Stimulated activated CD4-positive, alpha-beta T cell treated with anti-CD3 and anti-CD28 coated beads, Interleukin-4, amount 100 ng/mL, for 24 hours (primary cell): ENCODE data around the gene HEPHL1.
"Not testable (repeated sequence)": the region's sequence is repeated elsewhere in the genome, so short reads cannot be mapped to it uniquely, and the experiment has no call there.

ENCODE experiments used
- DNase-seq: peaks from one replicate; pipeline ENCODE4 v3.0.0-alpha.2; 2020

The HEPHL1 gene

DNA sequence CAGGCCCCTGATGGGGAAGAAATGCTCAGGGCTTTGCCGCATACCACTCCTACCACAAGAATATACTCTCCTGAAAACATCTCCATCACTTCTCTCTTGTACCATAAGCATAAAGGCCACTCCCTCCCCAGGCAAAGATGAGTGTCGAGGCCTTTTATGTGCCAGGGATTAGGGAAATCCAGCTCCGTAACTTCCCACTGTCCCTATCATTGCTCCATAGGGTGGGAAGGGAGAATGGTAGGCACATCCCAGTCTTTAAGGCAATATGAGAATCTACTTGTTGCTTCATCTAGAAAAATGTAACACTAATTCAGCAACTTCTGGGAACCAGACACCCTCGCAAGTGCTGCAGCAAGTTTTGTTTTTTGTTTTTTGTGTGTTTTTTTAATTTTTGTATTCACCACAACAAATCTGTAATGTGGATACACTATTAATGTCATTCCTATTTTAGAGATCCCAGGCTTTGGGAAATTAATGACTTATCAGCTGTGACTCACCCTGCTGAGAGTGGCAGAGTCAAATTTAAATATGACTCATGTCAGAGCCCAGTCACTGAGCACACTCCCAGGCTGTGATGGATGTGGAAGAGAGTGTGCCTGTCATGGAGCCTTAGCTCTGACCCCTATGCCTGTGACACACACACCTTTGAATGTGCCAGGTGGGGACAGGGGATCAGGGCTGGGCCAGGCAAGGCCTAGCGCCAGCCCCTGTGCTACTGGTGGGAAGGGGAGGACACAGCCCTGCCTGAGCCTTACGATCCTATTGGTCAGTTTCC, 130.9 kb downstream of the HEPHL1 start:
- peak; percentile 31 for DNase-seq

- no peak for DNase-seq
Observed at GRCh38 chr11:94152678-94153065, 131.5 kb downstream of the HEPHL1 start.

DNA sequence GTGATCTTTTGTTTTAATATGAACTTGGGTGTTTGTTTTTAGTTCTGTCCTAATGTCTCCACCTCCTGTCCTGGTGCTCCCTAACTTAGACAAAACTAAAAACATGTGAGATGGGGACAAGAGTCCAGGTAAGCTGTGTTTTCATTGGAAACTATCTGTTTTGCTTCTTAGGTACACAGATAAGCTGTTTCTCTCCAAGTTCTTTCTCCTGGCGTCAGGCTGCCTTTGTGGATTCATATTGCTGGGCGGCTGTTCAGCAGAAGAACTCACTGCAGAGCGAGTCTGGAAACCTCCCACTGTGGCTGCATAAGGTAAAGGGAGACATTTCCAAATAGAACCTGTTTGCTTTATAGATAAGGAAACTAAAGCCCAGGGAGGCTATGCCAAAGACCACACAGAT, 132.2 kb downstream of the HEPHL1 start:
- no peak for DNase-seq

GRCh38 chr11:94154095-94154856, 133.1 kb downstream of the HEPHL1 start:
- no peak for DNase-seq

GRCh38 chr11:94157339-94157738, 136.2 kb downstream of the HEPHL1 start:
- DNase-seq: not testable (repeated sequence)
